Esophagus muscularis mucosa (tissue), 4 donors: ENCODE data around the gene CBX6. TPM values are rescaled to one million over a fixed set of nuclear protein-coding genes. Genes with fewer than 3 reads are reported as not detected.
"Not testable (repeated sequence)": the region's sequence is repeated elsewhere in the genome, so short reads cannot be mapped to it uniquely, and the experiment has no call there.

Experiments used
- DNase-seq: peaks from one replicate; pipeline ENCODE4 v3.0.0-alpha.2; 2017; ENCODE audit errors: extremely low spot score
- H3K27ac ChIP-seq, 4 donors: fragments of 200-600 bp; sonication (generic); replicated peaks in 1 of 4; 1 replicate in 3 of 4; 2 replicates in 1 of 4; pipeline ENCODE4 v1.5.1; 2016 to 2019; ENCODE audit warnings: mild to moderate bottlenecking in 1 of 4
- H3K27me3 ChIP-seq, 4 donors: fragments of 200-600 bp; sonication (generic); one replicate each; pipeline versions ENCODE4 v1.5.1 to v1.6.0; 2016 to 2019
- H3K36me3 ChIP-seq, 4 donors: fragments of 200-600 bp; sonication (generic); one replicate each; pipeline ENCODE4 v1.5.1; 2016 to 2019
- H3K4me1 ChIP-seq, 4 donors: fragments of 200-600 bp; sonication (generic); one replicate each; pipeline ENCODE4 v1.5.1; 2016 to 2019
- H3K4me3 ChIP-seq, 4 donors: fragments of 200-600 bp; sonication (generic); 1 replicate in 2 of 4; 2 replicates in 2 of 4; pipeline ENCODE4 v1.5.1; 2016 to 2019; ENCODE audit warnings: mild to moderate bottlenecking in 4 of 4, moderate library complexity in 1 of 4
- H3K9me3 ChIP-seq, 4 donors: fragments of 200-600 bp; sonication (generic); 1 replicate in 3 of 4; 2 replicates in 1 of 4; pipeline ENCODE4 v1.5.1; 2016 to 2019
- EP300 ChIP-seq: sonication (generic); formaldehyde crosslinking; IDR thresholded peaks from one replicate; pipeline ENCODE4 v1.6.1; 2017; ENCODE audit warnings: antibody characterized with exemption
- POLR2A ChIP-seq: fragments of 450-650 bp; IDR thresholded peaks from one replicate; pipeline ENCODE4 v1.6.1; 2017; ENCODE audit warnings: antibody characterized with exemption, moderate library complexity, mild to moderate bottlenecking, low read depth
- POLR2AphosphoS5 ChIP-seq, 2 donors: sonication (generic); formaldehyde crosslinking; IDR thresholded peaks; one replicate each; pipeline ENCODE4 v1.6.1; 2017; ENCODE audit warnings: antibody characterized with exemption in 2 of 2
- WGBS: methylation state at CpG from one replicate; pipeline ENCODE4 v1.1.5; 2018; 5-methylcytosine and 5-hydroxymethylcytosine counted together
- intact Hi-C: fragments of 100-400 bp; cut with DNase I; formaldehyde crosslinking; loops from one replicate; pipeline ENCODE4 v1.15.1; 2023
- total RNA-seq, 4 donors: library from RNA; depleted of rRNA; stranded (reverse); fragments of >200 nt; gene quantifications; one replicate each; pipeline versions ENCODE4 v1.1.0 to v1.2.1, GENCODE V29; 2016
- TF ChIP-seq, protein P1 (sequence below), 3 experiments: fragments of 200-600 bp in 2 of 3; fragments of 450-650 bp in 1 of 3; sonication (generic) in 2 of 3; IDR thresholded peaks; one replicate each; pipeline ENCODE4 v1.5.1; 2017 to 2019; ENCODE audit warnings: antibody characterized with exemption in 3 of 3, mild to moderate bottlenecking in 2 of 3, moderate library complexity in 1 of 3

CBX6 gene
- total RNA-seq, 4 donors from 2014 or later: 73.7 to 172 (median 129) TPM

DNA sequence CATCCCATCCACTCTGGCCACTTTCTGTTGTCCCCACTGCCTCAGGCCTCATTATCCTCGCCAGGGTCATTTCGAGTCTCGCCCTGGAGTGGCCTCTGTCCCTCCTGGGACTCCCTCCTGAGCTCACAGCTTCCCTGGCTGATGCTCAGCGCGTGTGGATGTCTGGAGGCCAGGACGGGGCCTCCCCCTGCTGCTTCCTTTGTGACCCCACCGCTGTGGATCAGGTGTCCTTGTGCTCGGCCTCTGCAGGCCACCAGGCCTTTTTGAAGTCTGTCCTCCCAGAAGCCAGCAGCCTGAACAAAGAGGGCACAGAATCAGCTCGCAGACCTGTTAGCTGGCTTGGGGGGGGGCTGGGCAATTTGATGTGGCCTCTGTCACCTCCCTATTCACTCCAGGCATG, 13.5 kb downstream of the CBX6 start:
- no peak for DNase-seq
- H3K36me3 ChIP-seq: peaks cover 0 to under 1% (median 0%) of the 10 kb centered on the region in 4 donors
- H3K27ac ChIP-seq: no peak overlapping the region
- TF ChIP-seq POLR2A (no peak), POLR2AphosphoS5 (IDR thresholded peaks at IDR 0.05) (no peak), EP300 (no peak)
- TF ChIP-seq, protein P1, sequence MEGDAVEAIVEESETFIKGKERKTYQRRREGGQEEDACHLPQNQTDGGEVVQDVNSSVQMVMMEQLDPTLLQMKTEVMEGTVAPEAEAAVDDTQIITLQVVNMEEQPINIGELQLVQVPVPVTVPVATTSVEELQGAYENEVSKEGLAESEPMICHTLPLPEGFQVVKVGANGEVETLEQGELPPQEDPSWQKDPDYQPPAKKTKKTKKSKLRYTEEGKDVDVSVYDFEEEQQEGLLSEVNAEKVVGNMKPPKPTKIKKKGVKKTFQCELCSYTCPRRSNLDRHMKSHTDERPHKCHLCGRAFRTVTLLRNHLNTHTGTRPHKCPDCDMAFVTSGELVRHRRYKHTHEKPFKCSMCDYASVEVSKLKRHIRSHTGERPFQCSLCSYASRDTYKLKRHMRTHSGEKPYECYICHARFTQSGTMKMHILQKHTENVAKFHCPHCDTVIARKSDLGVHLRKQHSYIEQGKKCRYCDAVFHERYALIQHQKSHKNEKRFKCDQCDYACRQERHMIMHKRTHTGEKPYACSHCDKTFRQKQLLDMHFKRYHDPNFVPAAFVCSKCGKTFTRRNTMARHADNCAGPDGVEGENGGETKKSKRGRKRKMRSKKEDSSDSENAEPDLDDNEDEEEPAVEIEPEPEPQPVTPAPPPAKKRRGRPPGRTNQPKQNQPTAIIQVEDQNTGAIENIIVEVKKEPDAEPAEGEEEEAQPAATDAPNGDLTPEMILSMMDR (IDR thresholded peaks at IDR 0.05): no peak
- H3K4me3 ChIP-seq: no peak overlapping the region
- intact Hi-C loops: no loop called here
- H3K9me3 ChIP-seq: no peaks in the 10 kb centered on the region
- H3K4me1 ChIP-seq: peaks cover 22 to 32% (median 25%) of the 10 kb centered on the region in 4 donors
- 66% methylated on average over 9 of the region's 9 CpGs for WGBS
- no peaks in the 10 kb centered on the region for H3K27me3 ChIP-seq

DNA sequence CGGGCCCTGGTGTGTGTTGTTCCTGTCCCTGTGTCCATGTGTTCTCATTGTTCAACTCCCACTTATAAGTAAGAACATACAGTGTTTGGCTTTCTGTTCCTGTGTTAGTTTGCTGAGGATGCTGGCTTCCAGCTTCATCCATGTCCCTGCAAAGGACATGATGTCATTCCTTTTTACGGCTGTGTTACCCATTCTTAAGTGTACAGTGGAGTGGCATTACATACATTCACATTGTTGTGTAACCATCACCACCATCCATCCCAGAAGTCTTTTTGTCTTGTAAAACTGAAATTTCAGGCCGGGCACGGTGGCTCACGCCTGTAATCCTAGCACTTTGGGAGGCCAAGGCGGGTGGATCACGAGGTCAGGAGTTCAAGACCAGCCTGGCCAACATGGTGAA, 17.5 kb downstream of the CBX6 start:
- H3K9me3 ChIP-seq, H3K27ac ChIP-seq, H3K4me3 ChIP-seq, DNase-seq, H3K36me3 ChIP-seq, H3K4me1 ChIP-seq, H3K27me3 ChIP-seq, intact Hi-C loops: not testable (repeated sequence)
- 95% methylated on average over 7 of the region's 7 CpGs for WGBS

DNA sequence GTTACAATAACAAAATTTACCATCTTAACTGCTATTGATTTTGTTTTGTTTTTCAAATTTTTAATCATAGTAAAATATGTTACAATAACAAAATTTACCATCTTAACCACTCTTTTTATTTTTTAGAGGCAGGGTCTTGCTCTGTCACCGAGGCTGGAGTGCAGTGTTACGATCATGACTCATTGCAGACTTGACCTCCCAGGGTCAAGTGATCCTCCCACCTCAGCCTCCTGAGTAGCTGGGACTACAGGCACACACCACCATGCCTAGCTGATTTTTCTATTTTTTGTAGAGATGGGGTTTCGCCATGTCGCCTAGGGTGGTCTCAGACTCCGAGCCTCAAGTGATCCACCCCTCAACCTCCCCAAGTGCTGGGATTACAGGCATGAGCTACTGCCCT, 18.1 kb downstream of the CBX6 start:
- H3K4me3 ChIP-seq, H3K36me3 ChIP-seq, H3K27me3 ChIP-seq, intact Hi-C loops, H3K4me1 ChIP-seq, H3K27ac ChIP-seq, DNase-seq, H3K9me3 ChIP-seq: not testable (repeated sequence)
- WGBS: 80% methylated on average over 5 of the region's 5 CpGs

DNA sequence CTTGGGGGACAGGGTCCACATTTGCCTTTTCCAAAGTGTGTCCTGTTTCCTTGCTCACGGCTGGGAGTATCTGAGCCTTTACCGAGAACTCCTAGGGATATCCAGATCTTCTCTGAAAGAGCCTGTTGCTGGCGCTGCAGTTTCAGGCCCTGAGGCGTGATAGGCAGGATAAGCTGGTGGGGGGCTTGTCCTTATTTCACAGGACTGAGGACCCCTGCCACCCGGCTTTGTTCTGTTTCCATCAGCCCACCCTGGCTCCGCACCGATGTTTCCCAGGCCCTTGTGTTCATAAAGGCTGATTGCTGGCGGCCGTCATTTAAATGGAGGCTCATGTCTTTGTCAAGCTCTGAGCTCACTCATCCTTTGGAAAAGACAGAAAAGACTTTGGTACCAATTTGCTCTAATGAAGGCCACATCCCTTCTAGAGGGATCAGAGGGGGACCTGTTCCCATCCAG, 18.8 kb downstream of the CBX6 start:
- no peaks in the 10 kb centered on the region for H3K27me3 ChIP-seq
- TF ChIP-seq EP300: no peak
- no peaks in the 10 kb centered on the region for H3K36me3 ChIP-seq
- H3K4me3 ChIP-seq: no peak overlapping the region
- H3K4me1 ChIP-seq: no peaks in the 10 kb centered on the region
- no peak for DNase-seq
- WGBS: 86% methylated on average over 7 of the region's 9 CpGs
- intact Hi-C loops: no loop called here
- no peaks in the 10 kb centered on the region for H3K9me3 ChIP-seq
- H3K27ac ChIP-seq: no peak overlapping the region

DNA sequence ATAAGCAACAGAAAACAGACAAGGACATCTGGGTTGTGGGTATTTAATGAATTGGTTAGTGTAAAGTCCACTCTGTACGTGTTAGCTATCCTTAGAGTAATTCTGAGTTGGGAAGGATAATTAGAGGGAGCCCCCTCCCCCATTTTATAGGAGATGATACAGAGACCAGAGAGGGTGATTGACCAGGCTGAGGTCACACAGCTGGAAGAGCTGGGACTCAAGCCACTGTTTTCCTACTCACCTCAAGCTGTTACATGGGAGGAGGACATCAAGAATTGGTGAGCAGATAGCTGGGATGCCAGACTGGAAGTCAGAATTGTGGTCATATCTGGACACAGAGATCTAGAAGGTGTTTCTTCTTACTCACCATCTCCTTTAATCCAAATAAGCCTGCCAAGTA, 19.5 kb downstream of the CBX6 start:
- Histone ChIP-seq H3K4me1 (no peaks in the 10 kb centered on the region), H3K4me3 (no peak overlapping the region), H3K9me3 (no peaks in the 10 kb centered on the region), H3K36me3 (no peaks in the 10 kb centered on the region), H3K27ac (no peak overlapping the region), H3K27me3 (no peaks in the 10 kb centered on the region)
- TF ChIP-seq, protein P1 (IDR thresholded peaks at IDR 0.05): no peak
- no peak for TF ChIP-seq POLR2AphosphoS5 (IDR thresholded peaks at IDR 0.05)
- TF ChIP-seq EP300: no peak
- TF ChIP-seq POLR2A: no peak
- WGBS: 83% methylated on average over 1 of the region's 1 CpG
- intact Hi-C loops: no loop called here
- no peak for DNase-seq

DNA sequence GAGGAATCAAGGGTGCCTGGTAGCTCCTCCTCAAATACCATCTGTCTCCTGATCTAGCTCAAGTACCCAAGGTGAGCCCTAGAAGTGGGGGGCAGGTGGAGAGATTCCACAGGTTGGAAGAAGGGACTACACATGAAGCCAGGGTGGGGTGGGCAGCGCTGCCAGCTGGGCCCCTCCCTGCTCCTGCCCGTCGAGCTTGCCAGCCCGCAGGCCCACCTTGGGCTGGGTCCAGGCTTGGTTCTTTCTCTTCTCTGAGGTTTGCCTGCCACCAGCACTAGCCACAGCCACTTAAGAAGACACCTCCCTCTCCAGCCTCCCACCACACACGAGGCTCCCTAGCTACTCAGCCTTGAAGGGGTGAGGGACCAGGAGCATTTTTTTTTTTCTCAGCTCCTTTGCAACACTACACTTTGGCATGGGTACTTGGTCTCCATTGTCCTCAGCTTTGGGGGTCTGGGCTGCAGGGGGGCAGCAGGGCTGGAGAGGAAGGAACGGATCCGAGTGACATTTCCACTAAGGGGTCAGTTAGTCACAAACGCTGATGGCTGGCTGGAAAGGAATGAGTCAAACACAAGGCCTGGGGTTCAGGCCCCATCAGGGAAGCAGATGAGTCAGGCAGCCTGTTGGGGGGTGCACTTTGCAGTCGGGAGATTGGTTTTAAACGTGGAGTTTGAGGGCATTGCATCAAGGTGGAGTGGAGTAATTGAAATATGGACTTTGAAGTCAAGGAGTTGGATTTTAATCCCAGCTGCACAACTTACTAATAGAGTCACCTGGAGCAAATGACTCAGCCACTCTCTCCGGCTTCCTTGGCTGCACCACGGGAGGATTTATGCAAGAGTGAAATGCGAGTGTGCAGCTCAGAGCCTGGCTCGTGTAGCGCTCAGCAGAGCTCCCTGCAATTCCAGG, 20.8 kb downstream of the CBX6 start:
- intact Hi-C loops: no loop called here
- no peak for DNase-seq
- WGBS: 52% methylated on average over 15 of the region's 15 CpGs
- Histone ChIP-seq H3K27me3 (no peaks in the 10 kb centered on the region), H3K36me3 (no peaks in the 10 kb centered on the region), H3K4me3 (no peak overlapping the region), H3K4me1 (no peaks in the 10 kb centered on the region), H3K27ac (no peak overlapping the region), H3K9me3 (no peaks in the 10 kb centered on the region)
- TF ChIP-seq, protein P1 (IDR thresholded peaks at IDR 0.05): no peak
- TF ChIP-seq POLR2AphosphoS5 (IDR thresholded peaks at IDR 0.05) (no peak), POLR2A (no peak), EP300 (no peak)
